H9 (cell line): ENCODE data around the gene SPTLC1. TPM values are rescaled to one million over a fixed set of nuclear protein-coding genes. Genes with fewer than 3 reads are reported as not detected.

Experiments used
- DNase-seq: peaks from one replicate; pipeline ENCODE4 v3.0.0-alpha.2; 2017
- H2AFZ ChIP-seq: one replicate; pipeline ENCODE4 v1.6.1; 2013; ENCODE audit warnings: mild to moderate bottlenecking, low read length, control low read depth, moderate library complexity
- H2AK5ac ChIP-seq: 2 replicates; pipeline ENCODE4 v1.6.1; 2013; ENCODE audit warnings: low read length, control low read depth, mixed read lengths; ENCODE audit not compliant: insufficient read length
- H2BK120ac ChIP-seq: one replicate; pipeline ENCODE4 v1.6.1; 2013; ENCODE audit warnings: low read depth, mild to moderate bottlenecking, low read length, control low read depth, inconsistent platforms; ENCODE audit not compliant: poor library complexity, severe bottlenecking
- H2BK12ac ChIP-seq: 2 replicates; pipeline ENCODE4 v1.6.1; 2013; ENCODE audit warnings: low read length, control low read depth, mixed read lengths, low read depth; ENCODE audit not compliant: insufficient read length
- H2BK15ac ChIP-seq: 2 replicates; pipeline ENCODE4 v1.6.1; 2013; ENCODE audit warnings: low read depth, low read length, control low read depth
- H2BK20ac ChIP-seq: one replicate; pipeline ENCODE4 v1.6.1; 2013; ENCODE audit warnings: low read depth, mild to moderate bottlenecking, low read length, control low read depth, inconsistent platforms; ENCODE audit not compliant: poor library complexity, severe bottlenecking
- H2BK5ac ChIP-seq: 2 replicates; pipeline ENCODE4 v1.6.1; 2013; ENCODE audit warnings: low read length, control low read depth, mixed read lengths; ENCODE audit not compliant: insufficient read length
- H3K14ac ChIP-seq: 2 replicates; pipeline ENCODE4 v1.6.1; 2013; ENCODE audit warnings: low read length, control low read depth; ENCODE audit not compliant: insufficient read depth
- H3K18ac ChIP-seq: 2 replicates; pipeline ENCODE4 v1.6.1; 2013; ENCODE audit warnings: low read depth, mild to moderate bottlenecking, mixed read lengths, low read length, control low read depth; ENCODE audit not compliant: insufficient read length
- H3K23ac ChIP-seq: 2 replicates; pipeline ENCODE4 v1.6.1; 2013; ENCODE audit warnings: low read length, control low read depth, mixed read lengths, low read depth; ENCODE audit not compliant: insufficient read length
- H3K23me2 ChIP-seq: 2 replicates; pipeline ENCODE4 v1.6.1; 2013; ENCODE audit warnings: low read depth, mild to moderate bottlenecking, mixed read lengths, low read length, control low read depth; ENCODE audit not compliant: insufficient read length, poor library complexity, severe bottlenecking
- H3K27ac ChIP-seq: 2 replicates; pipeline ENCODE4 v1.5.1; 2013; ENCODE audit warnings: low read length, control low read depth, mixed read lengths, low read depth; ENCODE audit not compliant: insufficient read length
- H3K27me3 ChIP-seq: 2 replicates; pipeline ENCODE4 v1.6.1; 2013; ENCODE audit warnings: low read length, control low read depth, inconsistent platforms; ENCODE audit not compliant: insufficient read depth
- H3K4ac ChIP-seq: 2 replicates; pipeline ENCODE4 v1.6.1; 2013; ENCODE audit warnings: low read depth, mild to moderate bottlenecking, control low read depth, inconsistent platforms, low read length, moderate library complexity
- H3K4me1 ChIP-seq: 2 replicates; pipeline ENCODE4 v1.6.1; 2013; ENCODE audit warnings: low read length, control low read depth, inconsistent platforms; ENCODE audit not compliant: insufficient read depth
- H3K4me2 ChIP-seq: 2 replicates; pipeline ENCODE4 v1.6.1; 2013; ENCODE audit warnings: low read length, control low read depth, mixed read lengths; ENCODE audit not compliant: insufficient read length, insufficient read depth
- H3K56ac ChIP-seq: 2 replicates; pipeline ENCODE4 v1.6.1; 2013; ENCODE audit warnings: low read depth, mild to moderate bottlenecking, mixed read lengths, low read length, control low read depth; ENCODE audit not compliant: insufficient read length
- H3K79me1 ChIP-seq: 2 replicates; pipeline ENCODE4 v1.6.1; 2013; ENCODE audit warnings: low read depth, mild to moderate bottlenecking, moderate library complexity, low read length, control low read depth, inconsistent platforms; ENCODE audit not compliant: insufficient read depth, poor library complexity, severe bottlenecking
- H3K79me2 ChIP-seq: 2 replicates; pipeline ENCODE4 v1.6.1; 2013; ENCODE audit warnings: low read length, control low read depth, inconsistent platforms; ENCODE audit not compliant: insufficient read depth
- H3K9ac ChIP-seq: 2 replicates; pipeline ENCODE4 v1.6.1; 2013; ENCODE audit warnings: low read length, control low read depth, mixed read lengths; ENCODE audit not compliant: insufficient read length; ENCODE audit errors: extremely low read depth
- H3K9me3 ChIP-seq: one replicate; pipeline ENCODE4 v1.6.1; 2013; ENCODE audit warnings: low read depth, low read length, inconsistent platforms; ENCODE audit not compliant: control insufficient read depth
- H3T11ph ChIP-seq: one replicate; pipeline ENCODE4 v1.6.1; 2013; ENCODE audit warnings: mild to moderate bottlenecking, low read length, control low read depth, inconsistent platforms
- H4K20me1 ChIP-seq: one replicate; pipeline ENCODE4 v1.6.1; 2013; ENCODE audit not compliant: control insufficient read depth, insufficient read length, insufficient read depth
- H4K5ac ChIP-seq: 2 replicates; pipeline ENCODE4 v1.6.1; 2013; ENCODE audit warnings: low read depth, mild to moderate bottlenecking, mixed read lengths, low read length, control low read depth; ENCODE audit not compliant: insufficient read length
- H4K8ac ChIP-seq: replicated peaks from 2 replicates; pipeline ENCODE4 v1.6.1; 2013; ENCODE audit warnings: low read length, control low read depth, mixed read lengths, low read depth; ENCODE audit not compliant: insufficient read length
- H4K91ac ChIP-seq: 2 replicates; pipeline ENCODE4 v1.6.1; 2013; ENCODE audit warnings: low read depth, mild to moderate bottlenecking, moderate library complexity, mixed read lengths, low read length, control low read depth; ENCODE audit not compliant: insufficient read length
- H3K27ac Mint-ChIP-seq, 3 experiments: 2 replicates in 2 of 3; 3 replicates in 1 of 3; pipeline ENCODE4 v1.8.0; 2020 to 2021; ENCODE audit warnings: mixed read lengths in 3 of 3, mild to moderate bottlenecking in 1 of 3, moderate library complexity in 1 of 3
- H3K27me3 Mint-ChIP-seq: 2 replicates; pipeline ENCODE4 v1.8.0; 2021; ENCODE audit warnings: low read depth, mild to moderate bottlenecking, moderate library complexity, mixed read lengths
- H3K36me3 Mint-ChIP-seq, 3 experiments: 2 replicates in 2 of 3; 3 replicates in 1 of 3; pipeline ENCODE4 v1.8.0; 2020 to 2021; ENCODE audit warnings: low read depth in 3 of 3, mixed read lengths in 3 of 3; ENCODE audit not compliant: insufficient read depth in 1 of 3
- H3K4me1 Mint-ChIP-seq, 2 experiments: 2 replicates each; pipeline ENCODE4 v1.8.0; 2020; ENCODE audit warnings: mixed read lengths in 2 of 2
- H3K4me3 Mint-ChIP-seq, 2 experiments: 2 replicates in 1 of 2; 3 replicates in 1 of 2; pipeline ENCODE4 v1.8.0; 2020 to 2021; ENCODE audit warnings: mild to moderate bottlenecking in 2 of 2, mixed read lengths in 2 of 2, moderate library complexity in 1 of 2
- H3K9me3 Mint-ChIP-seq, 2 experiments: 2 replicates in 1 of 2; 3 replicates in 1 of 2; pipeline ENCODE4 v1.8.0; 2020; ENCODE audit warnings: mild to moderate bottlenecking in 2 of 2, mixed read lengths in 2 of 2, moderate library complexity in 1 of 2
- WGBS: extraction: QIAGEN DNeasy Blood & Tissue Kit; methylation state at CpG from one replicate; pipeline ENCODE4 v1.1.7; 2013; ENCODE audit warnings: missing lambda C conversion rate, low lambda C conversion rate, mixed read lengths; ENCODE audit not compliant: insufficient read length; ENCODE audit errors: extremely low coverage; 5-methylcytosine and 5-hydroxymethylcytosine counted together
- total RNA-seq: library from RNA; stranded (reverse); gene quantifications from 2 replicates; pipeline ENCODE4 v1.2.1, GENCODE V29; 2021
- TF ChIP-seq, protein P1 (sequence below): fragments of 200-600 bp; sonication (generic); conservative IDR thresholded peaks from 3 replicates; pipeline ENCODE4 v1.8.0; 2021; ENCODE audit warnings: antibody characterized with exemption, mild to moderate bottlenecking

Gene SPTLC1
- total RNA-seq, 1 experiment from 2014 or later, result 73.5 TPM

DNA sequence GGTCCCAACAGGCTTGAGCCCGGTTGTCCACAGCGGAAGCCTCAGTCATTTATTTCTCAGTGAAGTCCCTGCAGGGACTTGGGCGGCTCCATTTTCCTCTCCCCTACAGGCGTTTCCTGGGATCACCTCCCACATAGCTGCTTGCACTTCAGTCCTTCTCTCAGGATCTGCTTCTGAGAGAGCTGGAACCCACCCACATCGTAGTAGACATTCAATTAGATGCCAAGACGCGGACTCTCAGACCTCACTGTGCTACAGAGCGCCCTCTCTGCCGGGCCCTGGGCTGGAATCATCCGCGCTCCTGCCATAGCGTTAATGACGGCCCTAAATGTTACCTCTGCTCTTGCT is 111.2 kb downstream of the SPTLC1 start:
- DNase-seq, result peak; percentile 51
- no peaks in the 10 kb centered on the region for H3K27me3 ChIP-seq
- no peak overlapping the region for H4K91ac ChIP-seq
- no CpG with 5 or more reads among the region's 13 CpGs for WGBS
- no peak overlapping the region for H3K23ac ChIP-seq
- H2BK120ac ChIP-seq, result no peak overlapping the region
- no peak overlapping the region for H4K8ac ChIP-seq
- no peaks in the 10 kb centered on the region for H3K36me3 Mint-ChIP-seq
- no peak overlapping the region for H2BK12ac ChIP-seq
- no peak overlapping the region for H3T11ph ChIP-seq
- H4K20me1 ChIP-seq, result no peaks in the 10 kb centered on the region
- H3K14ac ChIP-seq, result no peak overlapping the region
- TF ChIP-seq, protein P1, sequence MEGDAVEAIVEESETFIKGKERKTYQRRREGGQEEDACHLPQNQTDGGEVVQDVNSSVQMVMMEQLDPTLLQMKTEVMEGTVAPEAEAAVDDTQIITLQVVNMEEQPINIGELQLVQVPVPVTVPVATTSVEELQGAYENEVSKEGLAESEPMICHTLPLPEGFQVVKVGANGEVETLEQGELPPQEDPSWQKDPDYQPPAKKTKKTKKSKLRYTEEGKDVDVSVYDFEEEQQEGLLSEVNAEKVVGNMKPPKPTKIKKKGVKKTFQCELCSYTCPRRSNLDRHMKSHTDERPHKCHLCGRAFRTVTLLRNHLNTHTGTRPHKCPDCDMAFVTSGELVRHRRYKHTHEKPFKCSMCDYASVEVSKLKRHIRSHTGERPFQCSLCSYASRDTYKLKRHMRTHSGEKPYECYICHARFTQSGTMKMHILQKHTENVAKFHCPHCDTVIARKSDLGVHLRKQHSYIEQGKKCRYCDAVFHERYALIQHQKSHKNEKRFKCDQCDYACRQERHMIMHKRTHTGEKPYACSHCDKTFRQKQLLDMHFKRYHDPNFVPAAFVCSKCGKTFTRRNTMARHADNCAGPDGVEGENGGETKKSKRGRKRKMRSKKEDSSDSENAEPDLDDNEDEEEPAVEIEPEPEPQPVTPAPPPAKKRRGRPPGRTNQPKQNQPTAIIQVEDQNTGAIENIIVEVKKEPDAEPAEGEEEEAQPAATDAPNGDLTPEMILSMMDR, result no peak
- H3K79me2 ChIP-seq, result no peaks in the 10 kb centered on the region
- H2AFZ ChIP-seq, result no peak overlapping the region
- no peak overlapping the region for H3K9ac ChIP-seq
- no peaks in the 10 kb centered on the region for H3K27me3 Mint-ChIP-seq
- H3K27ac Mint-ChIP-seq, result no peak overlapping the region; a peak in 1 of 7 replicates
- H2AK5ac ChIP-seq, result no peak overlapping the region
- H3K4ac ChIP-seq, result no peak overlapping the region
- no peaks in the 10 kb centered on the region for H3K9me3 ChIP-seq
- H3K27ac ChIP-seq, result no peak overlapping the region
- H3K79me1 ChIP-seq, result no peaks in the 10 kb centered on the region
- H3K4me3 Mint-ChIP-seq, result no peak overlapping the region
- H3K9me3 Mint-ChIP-seq, result peaks cover 0 to 8% of the 10 kb centered on the region in 2 experiments; a peak in 1 of 5 replicates
- H2BK15ac ChIP-seq, result no peak overlapping the region
- H4K5ac ChIP-seq, result no peak overlapping the region
- H3K4me1 ChIP-seq, result no peaks in the 10 kb centered on the region
- H3K23me2 ChIP-seq, result no peaks in the 10 kb centered on the region
- no peak overlapping the region for H3K18ac ChIP-seq
- no peak overlapping the region for H2BK20ac ChIP-seq
- H3K4me1 Mint-ChIP-seq, result peaks cover 0 to 3% of the 10 kb centered on the region in 2 experiments; a peak in 1 of 4 replicates
- no peak overlapping the region for H3K56ac ChIP-seq
- H2BK5ac ChIP-seq, result no peak overlapping the region
- H3K4me2 ChIP-seq, result no peak overlapping the region
